HCEC 1CT (cell line): ENCODE data around the gene TGFBR2.

Experiments used
- DNase-seq: peaks from one replicate; pipeline ENCODE4 v3.0.0-alpha.2; 2017

The TGFBR2 gene

GRCh38 chr3:30676424-30677346, 70.3 kb downstream of the TGFBR2 start:
- DNase-seq = no peak

GRCh38 chr3:30677347-30677685, 70.9 kb downstream of the TGFBR2 start:
- DNase-seq = no peak

- no peak for DNase-seq
These were observed 72.6 kb downstream of the TGFBR2 start for GRCh38 chr3:30679045-30679444.

GRCh38 chr3:30680789-30681648, 74.6 kb downstream of the TGFBR2 start:
- DNase-seq = peak; percentile 82

GRCh38 chr3:30681649-30682211, 75.3 kb downstream of the TGFBR2 start:
- peak; percentile 78 for DNase-seq

DNA sequence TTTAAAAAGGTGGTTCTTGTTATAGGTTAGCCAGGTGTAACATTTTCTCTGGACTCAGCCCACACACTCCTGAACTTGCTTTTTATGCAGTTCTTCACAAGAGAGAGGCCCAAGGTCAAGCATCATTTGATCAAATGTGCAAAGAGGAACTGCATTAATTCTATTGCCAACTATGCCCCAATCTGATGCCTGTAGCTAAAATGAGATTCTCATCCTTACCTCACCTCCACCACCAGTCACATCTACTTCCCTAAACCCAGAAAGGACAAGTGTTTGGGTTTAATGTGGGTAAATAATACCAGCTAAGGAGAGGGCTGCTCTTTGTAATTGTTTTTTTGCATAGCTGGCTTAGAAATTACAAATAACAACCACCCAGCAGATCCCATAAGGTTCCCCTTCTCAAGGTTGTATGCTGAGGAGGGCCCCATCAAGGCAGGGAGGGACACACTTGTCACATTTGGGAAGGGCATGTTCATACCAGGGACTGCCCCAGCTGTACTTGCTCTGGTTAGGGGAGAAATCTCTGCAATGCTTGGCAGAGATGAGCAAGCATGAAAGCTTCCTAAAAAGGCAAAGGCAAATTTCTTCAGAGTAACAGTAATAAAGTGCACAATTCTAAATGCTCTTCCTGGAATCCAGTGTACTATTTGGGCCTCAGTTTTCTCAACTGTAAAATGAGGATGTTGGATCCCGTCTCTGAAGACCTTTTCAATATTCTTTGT, 76.2 kb downstream of the TGFBR2 start:
- peak; percentile 20 for DNase-seq

GRCh38 chr3:30683769-30684168, 77.4 kb downstream of the TGFBR2 start:
- no peak for DNase-seq

DNA sequence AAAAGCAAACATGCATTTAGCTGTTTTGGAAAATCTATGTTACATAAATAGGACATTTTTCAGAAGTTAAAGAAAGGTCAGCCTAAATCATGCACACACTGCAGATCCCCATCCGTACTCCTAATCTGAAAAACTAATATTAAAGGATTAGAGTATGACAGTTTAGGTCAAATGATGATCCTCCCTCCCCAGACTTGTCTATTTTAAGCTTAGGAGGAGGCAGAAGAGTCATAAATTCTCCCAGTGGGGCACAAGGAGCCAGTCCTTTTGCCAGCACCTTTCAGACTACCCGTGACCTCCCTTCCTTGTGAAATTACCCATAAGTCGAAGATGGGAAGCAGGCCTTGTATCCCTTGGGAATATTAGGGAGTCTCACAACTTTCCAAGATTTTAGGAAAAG, 78.0 kb downstream of the TGFBR2 start:
- no peak for DNase-seq

DNA sequence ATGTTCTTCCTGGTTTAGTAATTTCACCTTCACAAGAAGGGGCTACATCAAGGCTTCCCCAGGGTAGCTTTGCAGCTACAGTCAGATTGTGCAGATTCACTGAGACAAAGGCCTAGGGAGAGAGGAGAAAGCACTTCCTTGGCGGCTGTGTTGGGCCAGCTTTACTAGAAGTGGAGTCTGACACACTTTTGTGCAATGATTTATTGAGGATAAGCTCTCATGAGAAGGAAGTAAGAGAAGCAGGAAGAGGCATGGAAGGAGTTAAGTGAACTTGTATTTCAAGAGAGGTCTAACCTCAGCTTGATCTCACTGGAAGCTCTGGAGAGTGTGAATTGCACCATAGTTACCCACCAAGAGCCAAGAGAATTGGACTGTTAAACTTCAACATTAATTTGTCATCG, 78.9 kb downstream of the TGFBR2 start:
- DNase-seq = no peak

DNA sequence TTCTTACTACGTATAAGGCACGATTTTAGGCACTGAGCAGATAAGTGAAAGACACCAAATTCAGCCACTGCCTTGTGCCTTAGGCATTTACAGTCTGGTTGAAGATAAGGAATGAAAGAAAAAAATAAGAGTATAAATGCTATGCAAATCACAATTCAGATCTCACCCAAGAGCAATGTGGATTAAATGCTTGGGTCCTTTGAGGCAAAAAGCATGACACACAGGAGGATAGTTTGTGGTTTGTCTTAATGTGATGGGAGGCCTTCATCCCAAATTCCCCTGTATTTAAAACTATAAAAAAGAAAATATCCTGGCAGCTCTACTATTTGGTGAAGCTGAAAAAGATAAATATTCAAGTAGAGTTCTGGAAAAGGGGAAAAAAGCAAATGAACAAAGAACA, 79.8 kb downstream of the TGFBR2 start:
- DNase-seq = no peak

- no peak for DNase-seq
These were observed 80.4 kb downstream of the TGFBR2 start for GRCh38 chr3:30686799-30687198.

DNA sequence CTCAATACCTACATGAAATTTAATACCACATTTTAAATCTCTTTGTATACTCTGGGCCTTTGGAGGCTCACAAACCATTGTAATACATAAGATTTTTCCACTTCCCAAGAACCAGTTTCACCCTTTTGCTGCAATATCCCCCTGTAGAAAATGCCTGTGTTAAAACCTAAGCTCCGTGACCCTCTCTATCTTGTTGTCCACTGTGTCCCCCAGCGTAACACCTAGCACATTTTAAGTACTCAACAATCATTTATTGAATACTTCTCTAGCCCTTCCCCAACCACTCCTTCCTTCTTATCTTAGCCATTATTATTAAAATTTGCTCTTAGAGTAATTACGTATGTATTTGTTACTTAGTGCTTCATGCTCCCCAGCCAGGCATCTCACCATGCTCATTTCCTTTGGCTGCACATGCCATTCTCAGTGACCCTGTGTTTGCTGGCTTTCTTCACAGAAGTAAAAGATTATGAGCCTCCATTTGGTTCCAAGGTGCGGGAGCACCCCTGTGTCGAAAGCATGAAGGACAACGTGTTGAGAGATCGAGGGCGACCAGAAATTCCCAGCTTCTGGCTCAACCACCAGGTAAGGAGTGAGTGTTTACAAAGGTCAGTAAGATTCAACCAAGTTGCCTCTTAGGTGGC, 81.6 kb downstream of the TGFBR2 start:
- no peak for DNase-seq

DNA sequence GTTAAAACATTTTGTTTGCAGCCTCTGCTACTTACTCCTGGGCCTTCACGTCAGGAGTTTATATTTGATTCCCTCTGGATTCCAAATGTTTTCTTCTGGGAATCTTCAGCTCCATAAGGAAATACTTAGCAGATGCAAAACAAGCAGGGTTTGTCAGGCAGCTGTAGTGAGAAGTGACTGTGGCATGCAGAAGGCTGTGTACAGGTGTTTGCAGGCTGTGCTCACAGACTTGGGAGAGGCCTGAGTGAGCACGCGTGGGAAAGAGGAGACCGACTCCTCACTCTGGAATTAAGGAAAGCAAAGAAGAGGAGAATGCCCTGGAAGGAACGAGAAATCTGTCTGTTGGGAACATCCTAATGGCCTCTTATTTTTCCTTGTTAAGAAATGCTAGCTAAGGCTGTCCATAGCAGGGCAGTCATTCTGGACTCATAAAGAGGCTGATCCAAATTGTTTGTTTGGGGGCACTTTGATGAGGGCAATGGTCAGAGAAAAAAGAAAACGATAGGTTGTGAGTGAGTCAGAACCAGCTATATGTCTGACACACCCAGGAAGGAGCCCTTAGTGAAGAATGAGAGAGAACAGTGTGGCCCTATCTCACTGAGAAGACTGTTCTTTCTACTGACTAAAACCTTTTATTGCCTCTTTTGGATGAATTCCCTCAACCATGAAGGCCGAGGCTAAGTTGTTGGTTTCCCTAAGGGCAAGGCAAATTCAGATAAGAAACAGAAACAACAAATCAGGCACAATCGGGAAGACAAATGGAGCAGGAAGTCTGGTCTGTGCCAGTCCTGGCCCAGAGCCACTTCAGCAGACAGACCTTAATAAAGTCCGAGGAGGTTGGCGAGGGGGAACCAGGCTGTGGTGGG, 82.6 kb downstream of the TGFBR2 start:
- DNase-seq = peak; percentile 59

DNA sequence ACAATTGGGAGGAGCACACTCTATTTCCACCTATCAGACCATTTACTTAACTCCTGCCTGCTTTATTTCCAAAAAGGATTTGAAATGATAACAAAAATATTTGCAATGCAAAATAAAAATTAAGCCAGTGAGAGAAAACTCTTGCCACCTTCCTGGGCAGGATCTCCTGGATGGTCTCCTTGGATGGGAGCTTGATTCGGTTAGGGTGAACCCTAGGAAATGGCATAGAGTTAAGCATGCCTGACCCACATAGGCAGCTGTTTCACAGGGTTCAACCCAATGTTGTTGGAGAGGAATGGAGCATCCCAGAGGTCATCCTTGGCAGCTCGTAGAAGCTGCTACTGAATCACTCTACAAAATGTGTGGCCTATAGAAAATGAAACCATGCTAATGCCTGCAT, 83.8 kb downstream of the TGFBR2 start:
- no peak for DNase-seq

DNA sequence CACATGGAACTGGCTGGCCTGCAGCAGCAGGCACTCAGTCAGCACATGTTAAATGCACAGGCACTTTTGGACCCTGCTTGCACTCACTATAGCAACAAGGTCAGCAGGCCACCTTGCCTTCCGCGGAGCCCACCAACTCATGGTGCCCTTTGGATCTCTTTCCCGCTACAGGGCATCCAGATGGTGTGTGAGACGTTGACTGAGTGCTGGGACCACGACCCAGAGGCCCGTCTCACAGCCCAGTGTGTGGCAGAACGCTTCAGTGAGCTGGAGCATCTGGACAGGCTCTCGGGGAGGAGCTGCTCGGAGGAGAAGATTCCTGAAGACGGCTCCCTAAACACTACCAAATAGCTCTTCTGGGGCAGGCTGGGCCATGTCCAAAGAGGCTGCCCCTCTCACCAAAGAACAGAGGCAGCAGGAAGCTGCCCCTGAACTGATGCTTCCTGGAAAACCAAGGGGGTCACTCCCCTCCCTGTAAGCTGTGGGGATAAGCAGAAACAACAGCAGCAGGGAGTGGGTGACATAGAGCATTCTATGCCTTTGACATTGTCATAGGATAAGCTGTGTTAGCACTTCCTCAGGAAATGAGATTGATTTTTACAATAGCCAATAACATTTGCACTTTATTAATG, 85.0 kb downstream of the TGFBR2 start:
- no peak for DNase-seq

GRCh38 chr3:30691944-30692343, 85.5 kb downstream of the TGFBR2 start:
- DNase-seq = no peak

DNA sequence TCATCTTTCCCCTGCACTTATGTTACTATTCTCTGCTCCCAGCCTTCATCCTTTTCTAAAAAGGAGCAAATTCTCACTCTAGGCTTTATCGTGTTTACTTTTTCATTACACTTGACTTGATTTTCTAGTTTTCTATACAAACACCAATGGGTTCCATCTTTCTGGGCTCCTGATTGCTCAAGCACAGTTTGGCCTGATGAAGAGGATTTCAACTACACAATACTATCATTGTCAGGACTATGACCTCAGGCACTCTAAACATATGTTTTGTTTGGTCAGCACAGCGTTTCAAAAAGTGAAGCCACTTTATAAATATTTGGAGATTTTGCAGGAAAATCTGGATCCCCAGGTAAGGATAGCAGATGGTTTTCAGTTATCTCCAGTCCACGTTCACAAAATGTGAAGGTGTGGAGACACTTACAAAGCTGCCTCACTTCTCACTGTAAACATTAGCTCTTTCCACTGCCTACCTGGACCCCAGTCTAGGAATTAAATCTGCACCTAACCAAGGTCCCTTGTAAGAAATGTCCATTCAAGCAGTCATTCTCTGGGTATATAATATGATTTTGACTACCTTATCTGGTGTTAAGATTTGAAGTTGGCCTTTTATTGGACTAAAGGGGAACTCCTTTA, 86.2 kb downstream of the TGFBR2 start:
- DNase-seq = no peak

DNA sequence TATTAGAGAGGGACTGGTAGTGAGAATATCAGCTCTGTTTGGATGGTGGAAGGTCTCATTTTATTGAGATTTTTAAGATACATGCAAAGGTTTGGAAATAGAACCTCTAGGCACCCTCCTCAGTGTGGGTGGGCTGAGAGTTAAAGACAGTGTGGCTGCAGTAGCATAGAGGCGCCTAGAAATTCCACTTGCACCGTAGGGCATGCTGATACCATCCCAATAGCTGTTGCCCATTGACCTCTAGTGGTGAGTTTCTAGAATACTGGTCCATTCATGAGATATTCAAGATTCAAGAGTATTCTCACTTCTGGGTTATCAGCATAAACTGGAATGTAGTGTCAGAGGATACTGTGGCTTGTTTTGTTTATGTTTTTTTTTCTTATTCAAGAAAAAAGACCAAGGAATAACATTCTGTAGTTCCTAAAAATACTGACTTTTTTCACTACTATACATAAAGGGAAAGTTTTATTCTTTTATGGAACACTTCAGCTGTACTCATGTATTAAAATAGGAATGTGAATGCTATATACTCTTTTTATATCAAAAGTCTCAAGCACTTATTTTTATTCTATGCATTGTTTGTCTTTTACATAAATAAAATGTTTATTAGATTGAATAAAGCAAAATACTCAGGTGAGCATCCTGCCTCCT, 87.2 kb downstream of the TGFBR2 start:
- DNase-seq = peak; percentile 74

DNA sequence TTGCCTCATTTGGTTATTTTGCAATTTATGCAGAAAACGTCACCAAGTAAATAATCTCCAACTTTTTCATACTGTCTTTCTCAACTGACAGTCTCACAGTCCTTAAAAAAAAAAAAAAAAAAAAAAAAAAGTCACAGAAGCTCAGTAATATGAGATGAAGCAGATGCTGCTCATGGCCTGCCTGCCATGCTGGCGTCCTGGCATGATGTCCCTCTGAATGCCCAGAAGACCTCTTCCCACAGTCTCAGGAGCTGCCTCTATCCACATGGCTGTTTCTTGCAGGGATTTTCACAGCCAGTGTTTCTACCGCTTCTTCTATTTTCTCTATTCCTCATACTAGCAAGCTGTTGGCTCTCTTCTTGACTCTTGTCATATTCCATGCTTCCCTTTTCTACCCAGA, 87.7 kb downstream of the TGFBR2 start:
- DNase-seq = no peak

GRCh38 chr3:30694668-30695067, 88.3 kb downstream of the TGFBR2 start:
- DNase-seq = no peak
